Medulla oblongata (tissue), 1 donor: ENCODE results near the gene RCOR2.
A peak's percentile ranks its signal among the peaks of the same experiment; 100 is the strongest.

ENCODE experiments used
- DNase-seq: peaks from one replicate; pipeline ENCODE4 v3.0.0-alpha.2; 2015; ENCODE audit errors: extremely low spot score

Gene RCOR2

DNA sequence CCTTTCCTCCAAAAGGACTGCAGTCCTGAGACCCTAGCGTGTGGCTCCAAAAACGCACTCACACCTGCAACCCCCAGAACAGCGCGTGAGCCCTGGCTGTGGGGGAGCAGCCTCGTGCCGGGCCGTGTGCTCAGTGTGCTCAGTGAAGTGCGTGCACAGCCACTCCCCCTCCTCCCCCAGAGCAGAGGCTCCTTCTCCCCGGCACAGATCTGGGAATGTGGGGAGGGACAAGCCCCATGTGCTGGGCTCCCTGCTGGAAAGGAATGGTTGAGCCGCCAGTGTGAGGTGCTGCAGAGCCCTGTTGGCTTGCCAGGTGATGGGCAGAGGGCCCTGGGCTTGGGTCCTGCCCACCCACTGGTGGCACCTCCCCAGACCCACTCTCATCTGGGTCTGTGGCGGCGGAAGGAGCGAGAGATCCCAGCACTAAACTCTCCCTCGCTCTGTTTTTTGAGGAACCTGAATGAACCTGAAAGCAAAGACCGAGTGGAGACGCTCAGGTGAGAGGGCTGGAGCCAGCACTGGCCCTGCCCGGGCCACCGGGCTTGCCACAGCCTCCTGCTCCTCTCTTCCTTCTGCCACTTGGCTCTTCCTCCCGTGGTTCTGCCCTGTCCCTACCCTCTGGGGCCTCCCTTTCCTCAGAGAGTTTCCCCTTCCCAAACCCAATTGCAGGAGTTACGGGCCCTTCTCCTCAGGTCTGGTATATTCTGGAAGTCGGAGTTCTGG, 9.0 kb downstream of the RCOR2 start:
- no peak for DNase-seq

DNA sequence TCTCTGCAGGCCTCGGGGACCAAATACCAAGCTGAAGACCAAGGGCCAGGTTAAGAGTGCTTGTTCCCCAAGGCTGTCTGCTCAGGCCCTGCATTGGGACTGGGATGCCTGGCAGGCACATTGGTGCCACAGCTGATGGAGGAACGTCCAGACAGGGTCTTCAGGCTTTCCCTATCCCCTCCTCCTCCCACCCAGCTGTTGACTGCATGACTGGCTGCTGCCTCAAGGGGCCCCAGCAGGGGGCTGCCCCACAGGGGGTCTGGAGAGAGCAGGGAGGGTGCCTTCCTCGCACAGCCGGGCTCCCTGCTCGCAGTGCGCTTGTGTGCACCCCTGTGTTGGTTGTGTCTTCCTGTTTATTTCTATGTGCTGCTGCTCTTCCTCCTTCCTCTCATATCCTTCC, 9.9 kb downstream of the RCOR2 start:
- no peak for DNase-seq

DNA sequence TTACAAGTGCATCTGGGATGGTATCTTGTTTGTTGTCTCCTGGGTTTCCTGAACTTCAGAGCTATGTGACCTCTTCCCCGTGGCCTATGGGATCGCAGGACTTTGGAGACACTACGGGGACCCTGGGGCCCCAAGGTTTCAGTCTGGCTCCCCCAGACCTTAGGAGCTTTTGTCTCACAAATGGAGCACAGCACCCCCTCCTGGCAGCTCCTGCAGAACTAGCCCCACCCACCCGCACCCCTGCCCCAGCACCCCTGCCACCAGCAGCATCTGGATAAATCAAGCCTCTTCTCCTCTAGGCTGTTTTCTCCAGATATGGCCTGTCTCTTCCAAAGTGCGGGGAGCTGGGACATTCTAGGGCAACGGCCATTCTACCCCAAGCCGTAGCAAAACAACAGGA, 10.4 kb downstream of the RCOR2 start:
- DNase-seq, result no peak

DNA sequence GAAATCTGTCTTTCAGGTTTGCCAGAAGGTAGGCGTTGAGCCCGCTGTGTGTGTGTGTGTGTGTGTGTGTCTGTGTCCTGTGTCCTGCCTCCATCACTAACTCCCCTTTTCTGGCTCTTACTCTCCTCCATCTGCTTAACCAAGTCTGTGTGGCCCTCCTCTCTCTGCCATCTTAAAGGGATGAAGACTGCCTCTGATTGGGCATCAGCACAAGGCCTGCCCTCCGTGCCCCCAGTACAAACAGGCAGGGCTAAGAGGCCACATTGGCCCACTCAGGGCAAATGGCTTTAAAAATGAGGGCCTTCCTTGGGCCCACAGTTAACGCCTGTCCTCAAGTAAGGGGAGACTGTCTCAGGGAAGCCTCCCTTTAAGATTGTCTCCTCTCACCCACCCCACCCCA, 10.9 kb downstream of the RCOR2 start:
- no peak for DNase-seq

DNA sequence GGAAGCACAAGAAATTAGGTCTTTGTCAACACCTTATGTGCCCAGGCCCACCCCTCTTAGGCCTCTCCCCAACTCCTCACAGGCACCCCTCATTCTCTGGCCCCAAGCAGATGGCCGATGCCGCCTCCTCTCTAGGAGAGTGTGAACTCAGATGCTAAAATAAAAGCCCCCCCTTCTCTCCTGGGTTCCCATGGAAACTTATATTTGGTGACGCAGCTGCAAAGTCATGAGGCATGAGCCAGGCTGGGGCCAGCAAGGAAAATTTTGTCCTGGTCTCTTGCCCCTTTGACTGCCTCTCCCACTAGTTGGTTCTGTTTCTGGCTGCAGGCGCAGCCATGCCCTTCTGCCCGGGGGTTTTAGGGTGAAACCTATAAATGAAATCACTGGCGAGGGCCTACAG, 11.8 kb downstream of the RCOR2 start:
- peak; percentile 39 for DNase-seq

DNA sequence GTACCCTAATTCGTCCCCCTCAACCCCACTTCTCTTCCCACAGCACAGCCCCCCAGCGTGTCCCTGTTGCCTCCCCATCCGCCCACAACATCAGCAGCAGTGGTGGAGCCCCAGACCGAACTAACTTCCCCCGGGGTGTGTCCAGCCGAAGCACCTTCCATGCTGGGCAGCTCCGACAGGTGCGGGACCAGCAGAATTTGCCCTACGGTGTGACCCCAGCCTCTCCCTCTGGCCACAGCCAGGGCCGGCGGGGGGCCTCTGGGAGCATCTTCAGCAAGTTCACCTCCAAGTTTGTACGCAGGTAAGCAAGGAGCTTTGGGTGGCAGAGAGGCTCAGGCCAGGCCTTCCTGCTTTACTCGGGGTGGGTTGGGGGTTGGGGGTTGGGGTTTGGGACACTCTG, 12.2 kb downstream of the RCOR2 start:
- DNase-seq, result no peak

DNA sequence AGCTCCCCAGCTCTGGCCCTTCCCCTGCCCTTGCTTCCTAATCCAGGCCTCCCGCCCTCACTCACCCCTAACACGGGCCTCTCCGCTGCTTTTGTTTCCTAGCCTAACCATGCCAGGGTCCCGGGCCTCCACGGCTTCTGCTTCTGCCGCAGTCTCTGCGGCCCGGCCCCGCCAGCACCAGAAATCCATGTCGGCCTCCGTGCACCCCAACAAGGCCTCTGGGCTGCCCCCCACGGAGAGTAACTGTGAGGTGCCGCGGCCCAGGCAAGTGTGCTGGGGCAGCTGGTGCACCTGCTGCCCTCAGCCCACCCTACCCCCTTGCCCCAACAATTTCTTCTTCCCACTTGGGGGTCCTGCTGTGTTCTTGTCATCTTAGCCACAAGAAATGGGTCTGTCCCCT, 13.1 kb downstream of the RCOR2 start:
- no peak for DNase-seq

DNA sequence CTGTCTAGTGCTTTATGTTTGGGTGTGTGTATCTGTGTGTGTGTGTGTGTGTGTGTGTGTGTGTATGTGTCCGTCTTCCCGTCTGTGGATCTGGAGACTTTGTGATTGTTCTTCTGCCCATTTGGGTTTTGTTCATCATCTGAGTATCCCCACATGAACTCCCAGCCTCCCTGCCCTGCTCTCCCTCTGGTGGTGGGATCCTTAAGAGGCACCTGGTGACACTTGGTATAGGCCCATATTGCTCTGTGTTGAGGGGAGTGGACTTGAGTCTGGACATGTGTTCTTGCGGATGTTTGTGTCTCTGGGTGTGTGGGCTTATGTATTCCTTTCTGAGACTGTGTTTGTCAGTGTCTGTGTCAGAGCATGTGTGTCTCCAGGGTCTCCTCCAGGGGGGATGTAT, 15.3 kb downstream of the RCOR2 start:
- no peak for DNase-seq

DNA sequence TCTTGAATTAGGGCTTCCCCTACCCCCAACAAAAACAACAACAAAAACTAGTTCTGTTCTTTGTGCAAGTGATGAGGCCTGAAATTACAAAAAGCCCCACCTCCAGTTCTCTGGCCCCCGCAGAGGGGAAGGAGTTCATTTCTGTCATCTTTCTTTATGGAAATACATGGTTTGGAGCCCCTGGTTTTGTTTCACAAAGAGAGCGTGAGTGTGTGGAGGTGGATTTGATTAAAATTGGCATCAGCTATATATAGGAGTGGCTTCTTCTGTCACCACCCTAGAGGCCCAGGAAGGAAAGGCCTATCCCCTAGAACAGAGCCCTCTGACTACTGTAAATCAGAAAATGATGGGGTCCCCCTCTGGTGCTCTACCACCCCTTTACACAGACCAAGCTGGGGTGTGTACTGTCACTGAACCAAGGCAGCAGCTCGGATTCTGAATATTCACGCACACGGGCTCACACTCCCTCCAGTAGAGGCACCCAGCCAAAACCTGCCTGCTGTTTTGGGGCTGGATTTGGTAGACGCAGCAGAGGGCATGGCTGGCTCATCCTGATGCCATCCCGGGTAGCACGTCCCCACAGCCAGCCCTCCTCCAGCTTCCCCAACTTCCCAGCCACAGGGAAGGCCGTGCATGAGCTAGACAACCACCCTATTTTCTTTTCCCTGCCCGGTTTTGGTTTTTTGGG, 19.4 kb downstream of the RCOR2 start:
- DNase-seq, result no peak

DNA sequence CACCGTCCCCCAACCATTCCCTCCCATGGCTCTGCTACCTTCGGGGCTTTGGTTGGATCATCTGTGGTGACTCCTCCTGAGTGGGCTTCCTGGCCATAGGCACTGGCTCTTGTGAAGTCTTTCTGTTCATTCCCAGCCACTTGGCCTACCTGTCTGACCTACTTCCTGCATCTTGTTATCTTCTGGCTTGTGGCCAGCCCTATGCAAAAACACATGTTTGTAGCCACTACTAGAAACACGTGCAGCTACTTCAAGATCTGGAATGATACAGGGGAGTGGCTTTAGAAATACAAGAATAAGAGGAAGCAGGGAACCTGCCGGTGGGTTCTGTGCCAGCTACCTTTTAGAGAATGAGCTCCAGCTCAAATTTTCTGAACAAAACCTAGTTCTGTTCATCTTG, 20.9 kb downstream of the RCOR2 start:
- DNase-seq, result no peak

DNA sequence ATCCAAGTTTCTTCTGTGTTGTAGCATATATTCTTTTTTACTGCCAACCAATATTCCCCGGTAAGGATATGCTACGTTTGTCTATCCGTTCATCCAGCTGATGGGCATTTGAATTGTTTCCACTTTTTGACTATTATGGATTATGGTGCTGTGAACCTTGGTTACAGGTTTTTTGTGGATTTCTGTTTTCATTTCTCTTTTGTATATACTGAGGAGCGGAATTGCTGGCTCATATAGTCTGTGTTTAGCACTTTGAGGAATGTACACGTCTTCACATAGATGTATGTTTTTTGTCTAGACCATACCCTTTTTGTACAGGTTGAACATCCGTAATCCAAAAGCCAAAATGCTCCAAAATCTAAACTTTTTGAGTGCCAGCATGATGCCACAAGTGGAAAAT, 23.6 kb downstream of the RCOR2 start:
- no peak for DNase-seq

DNA sequence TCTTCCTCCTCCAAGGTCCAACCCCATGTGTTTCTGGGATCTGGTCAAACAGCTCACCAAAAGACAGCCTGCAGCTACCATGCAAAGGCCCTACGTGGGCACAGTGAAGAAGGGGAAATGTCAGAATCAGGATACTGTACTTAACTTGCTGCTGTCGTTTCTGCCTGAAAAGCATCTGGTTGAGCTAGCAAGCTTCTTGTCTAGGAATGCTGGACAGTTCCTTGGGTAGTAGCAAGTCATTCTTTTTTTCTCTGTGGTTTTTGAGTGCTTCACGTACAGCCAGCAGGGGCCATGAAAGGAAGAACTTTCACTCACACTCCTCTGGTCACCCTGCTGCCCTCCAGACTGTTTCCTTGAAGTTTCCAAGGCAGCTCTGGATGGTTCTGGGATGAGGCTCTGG, 24.7 kb downstream of the RCOR2 start:
- DNase-seq, result no peak

DNA sequence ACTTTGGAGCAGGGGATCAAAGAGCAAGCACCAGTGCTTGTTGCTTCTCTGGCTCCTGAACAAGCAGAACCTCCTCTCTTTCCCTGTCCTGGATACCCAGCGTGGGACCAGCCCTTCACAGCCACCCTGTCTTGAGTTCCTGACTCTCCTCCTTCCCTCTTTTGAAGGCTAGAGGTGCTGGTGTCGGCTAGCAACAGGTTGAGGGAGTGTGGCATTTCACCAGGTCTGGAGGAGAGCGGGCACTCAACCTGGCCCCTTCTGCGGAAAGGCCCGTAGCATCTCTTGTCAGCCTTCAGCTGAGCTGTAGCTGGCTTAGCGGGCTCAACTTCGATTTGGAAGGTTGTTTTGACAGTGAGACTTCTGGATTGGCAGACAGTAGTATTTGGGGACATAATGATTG, 26.6 kb downstream of the RCOR2 start:
- DNase-seq, result no peak

DNA sequence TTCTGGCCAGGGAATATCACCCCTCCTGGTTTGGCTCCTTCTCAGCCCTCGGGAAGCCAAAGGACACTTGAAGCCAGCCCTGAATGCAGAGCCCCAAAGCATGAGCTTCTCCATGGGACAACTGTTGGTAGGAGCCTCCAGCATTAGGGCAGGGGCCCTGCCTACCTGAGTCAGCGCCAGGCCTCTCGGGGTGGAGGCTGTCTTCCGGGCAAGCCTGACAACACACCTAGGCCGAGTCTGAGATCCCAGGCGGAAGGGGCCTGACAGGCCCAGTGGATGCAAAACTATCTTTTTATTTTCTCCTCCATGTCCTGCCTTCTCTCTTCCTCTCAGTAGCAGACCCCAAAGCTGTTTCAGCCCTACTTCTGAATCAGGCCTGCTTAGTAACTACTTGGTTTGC, 27.6 kb downstream of the RCOR2 start:
- no peak for DNase-seq

DNA sequence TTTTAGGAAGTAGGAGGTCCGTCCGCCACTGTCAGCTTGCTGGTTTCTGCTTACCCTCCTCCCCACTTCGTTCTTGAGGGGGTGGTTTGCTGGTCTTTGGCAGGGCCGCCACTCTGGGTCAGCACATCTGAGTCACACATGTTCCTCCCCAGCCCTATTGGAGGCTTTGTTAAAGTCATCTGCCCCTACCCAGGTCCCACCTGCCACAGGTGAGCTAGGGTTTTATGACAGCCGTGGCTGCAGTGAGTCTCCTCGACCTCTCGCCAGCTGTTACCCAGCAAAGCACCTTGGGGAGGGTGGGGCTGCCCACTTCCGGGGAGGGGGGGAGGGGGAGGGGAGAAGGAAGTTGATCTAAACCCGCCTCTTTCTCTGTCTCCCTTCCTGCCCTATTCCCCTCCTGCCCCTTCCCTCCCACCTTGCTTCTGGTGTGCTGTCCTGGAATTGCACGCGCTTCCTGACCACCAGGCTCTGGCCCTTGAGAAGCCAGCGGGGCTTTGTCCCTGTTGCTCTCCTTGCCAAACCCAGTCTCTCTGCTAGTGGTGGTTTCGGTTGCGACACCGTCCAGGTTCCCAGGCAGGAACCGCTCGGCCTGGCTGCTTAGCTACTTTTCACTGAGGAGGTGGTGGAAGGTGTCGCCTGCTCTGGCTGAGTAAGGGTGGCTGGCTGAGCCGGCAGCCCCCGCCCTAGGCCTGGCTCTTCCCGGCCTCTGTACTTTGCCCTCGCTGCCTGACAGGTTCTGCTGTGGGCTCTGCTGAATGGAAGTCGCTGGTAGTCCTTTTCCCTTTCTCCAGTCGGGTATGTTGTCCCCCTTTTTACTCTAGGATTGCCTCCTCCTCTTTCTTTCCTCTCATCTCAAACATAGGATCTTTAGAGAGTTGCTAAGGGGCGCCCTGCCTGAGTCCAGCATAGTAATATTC, 28.5 kb downstream of the RCOR2 start:
- DNase-seq, result peak; percentile 53

DNA sequence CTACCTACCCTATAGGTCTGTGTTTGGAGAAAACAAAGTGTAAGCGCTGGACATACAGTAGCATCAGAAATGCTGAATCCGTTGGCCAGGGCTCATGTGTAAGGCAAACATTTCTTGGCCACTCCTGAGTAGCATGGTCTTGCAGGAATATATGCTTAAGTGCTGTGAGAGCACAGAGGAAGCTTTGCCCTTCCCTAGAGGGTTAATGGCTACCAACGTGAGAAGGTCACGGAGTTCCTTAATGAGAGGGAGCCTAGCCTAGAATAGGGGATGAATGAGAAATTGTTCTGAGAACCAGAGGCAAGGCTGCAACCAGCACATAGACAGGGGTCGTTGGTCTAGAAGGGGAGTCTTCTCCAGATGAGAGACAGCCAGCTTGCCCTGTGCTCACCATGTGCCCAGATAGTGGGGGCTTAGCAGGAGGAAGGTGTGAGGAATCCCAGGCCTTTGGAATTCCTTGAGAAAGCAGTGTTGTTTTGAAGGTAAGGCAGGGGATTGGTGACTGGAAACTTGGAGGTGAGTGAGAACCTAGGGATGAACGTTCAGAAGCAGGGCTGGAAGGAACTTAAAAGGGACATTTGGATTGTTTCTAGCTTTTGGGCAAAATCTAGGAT, 29.5 kb downstream of the RCOR2 start:
- DNase-seq, result no peak

DNA sequence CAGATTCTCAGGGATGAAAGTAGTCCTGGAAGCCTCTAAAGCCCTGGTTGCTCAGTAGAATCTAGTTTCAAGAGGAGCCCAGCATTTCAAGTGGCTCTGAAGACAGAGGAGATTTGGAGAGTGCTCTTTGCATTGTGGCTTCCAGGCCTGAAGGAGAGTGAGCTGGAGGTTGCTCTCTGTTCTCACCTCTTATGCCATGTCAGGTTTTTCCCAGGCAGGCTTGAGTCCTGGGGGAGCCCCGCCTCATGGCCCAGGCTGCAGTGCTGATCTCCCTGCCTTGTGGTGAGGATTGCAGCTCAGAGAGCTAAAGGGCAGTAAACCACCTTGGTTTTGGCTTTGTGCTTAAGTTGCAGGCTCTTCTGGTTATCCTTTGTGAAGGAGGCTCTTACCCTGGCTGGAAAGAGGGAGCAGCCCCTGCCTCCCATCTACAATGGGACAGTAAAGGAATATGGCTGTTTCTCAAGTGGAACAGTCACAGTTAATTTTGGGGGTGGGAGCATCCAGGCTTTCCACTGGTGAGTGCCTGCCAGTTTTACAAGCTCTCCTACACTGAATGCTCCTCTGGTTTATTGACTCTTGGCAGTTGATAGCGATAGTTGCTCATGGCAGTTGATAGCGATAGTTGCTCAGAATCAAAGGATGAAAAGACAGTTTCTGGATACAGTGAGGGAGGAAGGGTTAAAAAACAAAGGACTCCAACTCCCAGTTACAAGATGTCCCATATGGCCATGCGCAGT, 32.6 kb downstream of the RCOR2 start:
- DNase-seq, result no peak

DNA sequence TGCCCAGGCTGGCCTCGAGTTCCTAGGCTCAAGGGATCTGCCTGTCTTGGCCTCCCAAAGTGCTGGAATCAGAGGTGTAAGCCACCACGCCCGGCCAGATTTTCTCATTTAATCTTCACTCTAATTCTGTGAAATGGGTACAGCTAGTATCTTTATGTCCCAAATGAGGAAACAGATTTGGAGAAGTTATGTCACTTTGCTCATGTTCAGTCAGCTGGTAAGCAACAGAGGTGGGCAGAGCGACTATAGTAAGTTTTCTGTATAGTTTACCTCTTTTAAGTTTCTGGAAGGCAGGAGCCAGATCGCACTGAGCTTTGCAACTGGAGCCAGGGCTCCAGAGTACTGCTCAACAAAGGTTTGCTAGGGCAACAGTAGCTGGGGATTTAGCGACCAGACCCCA, 33.2 kb downstream of the RCOR2 start:
- no peak for DNase-seq

DNA sequence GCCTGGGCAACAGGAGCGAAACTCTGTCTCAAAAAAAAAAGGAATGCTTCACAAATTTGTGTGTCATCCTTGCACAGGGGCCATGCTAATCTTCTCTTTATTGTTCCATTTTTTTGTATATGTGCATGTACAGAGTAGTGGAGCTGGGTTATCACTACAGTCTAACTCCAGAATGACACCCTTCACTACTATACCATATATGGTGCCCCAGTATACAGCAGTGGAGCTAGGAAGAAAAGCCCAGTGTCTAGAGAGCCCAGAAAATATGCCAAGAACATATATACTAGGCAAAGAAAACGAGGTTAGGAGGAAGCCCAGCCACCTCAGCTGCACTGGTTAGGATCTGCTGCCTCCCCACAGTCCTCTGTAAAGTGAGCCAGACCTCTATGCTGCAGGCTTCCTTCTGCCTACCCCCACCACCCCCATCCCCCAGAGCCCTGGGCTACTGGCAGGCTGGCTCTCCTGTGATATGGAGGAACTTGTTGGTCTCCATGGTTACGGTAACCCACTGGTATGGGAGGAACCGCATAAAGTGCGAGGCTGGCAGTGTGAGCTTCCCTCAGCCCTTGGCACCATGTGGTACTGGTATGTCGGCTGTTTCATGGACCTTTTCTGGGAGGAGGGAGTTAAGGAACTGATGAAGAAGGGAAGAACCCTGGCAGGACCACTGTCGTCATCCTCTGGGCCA, 34.3 kb downstream of the RCOR2 start:
- DNase-seq, result peak; percentile 71

DNA sequence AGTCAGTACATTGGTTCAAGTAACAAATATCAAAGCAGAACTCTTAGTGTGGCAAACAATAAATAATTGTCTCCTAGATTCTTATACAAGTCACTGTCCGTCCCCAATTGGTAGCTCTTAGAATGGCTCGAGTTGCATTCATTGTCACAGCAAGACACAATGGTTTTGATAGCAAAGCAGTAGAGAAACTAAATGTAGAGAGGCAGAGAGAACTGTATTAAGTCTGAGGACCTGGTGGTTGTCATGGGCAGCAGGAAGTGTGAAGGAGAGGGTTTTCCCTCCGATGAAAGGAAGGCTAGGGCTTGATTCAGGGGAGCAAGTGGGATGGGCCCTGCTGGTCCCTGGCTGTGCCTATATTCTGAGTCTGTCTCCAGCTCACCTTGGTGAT, 36.6 kb downstream of the RCOR2 start:
- DNase-seq, result peak; percentile 63
